ENCODE results near the gene GREM1.

GREM1 gene

DNA sequence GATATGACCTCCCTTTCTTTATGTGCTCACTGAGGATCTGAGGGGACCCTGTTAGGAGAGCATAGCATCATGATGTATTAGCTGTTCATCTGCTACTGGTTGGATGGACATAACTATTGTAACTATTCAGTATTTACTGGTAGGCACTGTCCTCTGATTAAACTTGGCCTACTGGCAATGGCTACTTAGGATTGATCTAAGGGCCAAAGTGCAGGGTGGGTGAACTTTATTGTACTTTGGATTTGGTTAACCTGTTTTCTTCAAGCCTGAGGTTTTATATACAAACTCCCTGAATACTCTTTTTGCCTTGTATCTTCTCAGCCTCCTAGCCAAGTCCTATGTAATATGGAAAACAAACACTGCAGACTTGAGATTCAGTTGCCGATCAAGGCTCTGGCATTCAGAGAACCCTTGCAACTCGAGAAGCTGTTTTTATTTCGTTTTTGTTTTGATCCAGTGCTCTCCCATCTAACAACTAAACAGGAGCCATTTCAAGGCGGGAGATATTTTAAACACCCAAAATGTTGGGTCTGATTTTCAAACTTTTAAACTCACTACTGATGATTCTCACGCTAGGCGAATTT, 14.9 kb downstream of the GREM1 start:
- no peak for DNase-seq

DNA sequence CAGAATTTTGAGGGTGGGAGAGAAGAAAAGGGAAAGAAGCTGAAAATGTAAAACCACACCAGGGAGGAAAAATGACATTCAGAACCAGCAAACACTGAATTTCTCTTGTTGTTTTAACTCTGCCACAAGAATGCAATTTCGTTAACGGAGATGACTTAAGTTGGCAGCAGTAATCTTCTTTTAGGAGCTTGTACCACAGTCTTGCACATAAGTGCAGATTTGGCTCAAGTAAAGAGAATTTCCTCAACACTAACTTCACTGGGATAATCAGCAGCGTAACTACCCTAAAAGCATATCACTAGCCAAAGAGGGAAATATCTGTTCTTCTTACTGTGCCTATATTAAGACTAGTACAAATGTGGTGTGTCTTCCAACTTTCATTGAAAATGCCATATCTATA, 15.5 kb downstream of the GREM1 start:
- no peak for DNase-seq

DNA sequence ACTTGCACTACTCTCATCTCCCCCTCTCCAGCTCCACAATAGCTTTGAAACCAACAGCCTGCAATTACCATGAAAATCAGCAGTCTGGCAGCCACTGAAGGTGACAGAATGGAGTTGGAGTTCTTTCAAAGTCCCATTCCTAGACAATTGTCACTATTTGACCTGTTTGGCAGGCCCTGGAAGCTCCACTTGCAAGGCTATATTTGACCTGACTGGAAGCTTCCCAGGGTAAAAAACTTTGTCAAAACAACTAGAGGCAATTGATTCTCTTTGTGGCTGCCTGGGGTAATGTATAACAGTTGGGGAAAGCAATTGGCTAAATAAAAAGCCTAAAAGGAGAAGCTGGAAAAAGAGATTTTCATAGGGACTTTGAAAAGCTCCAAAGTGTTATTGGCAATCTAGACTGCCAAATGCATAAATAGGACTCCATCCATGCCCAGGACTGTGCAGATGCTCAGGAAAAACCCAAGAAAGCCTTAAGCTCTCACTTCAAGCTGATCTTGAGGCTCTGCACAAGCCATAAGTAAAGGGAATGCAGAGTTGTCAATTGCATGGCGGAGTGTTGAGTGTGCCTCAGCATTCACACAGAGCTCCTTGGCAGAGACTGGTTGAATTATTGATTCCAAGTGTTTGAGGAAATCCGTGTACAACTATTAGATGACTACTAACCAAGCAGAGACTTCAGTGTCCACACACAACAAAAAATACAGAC, 18.3 kb downstream of the GREM1 start:
- no peak for DNase-seq

DNA sequence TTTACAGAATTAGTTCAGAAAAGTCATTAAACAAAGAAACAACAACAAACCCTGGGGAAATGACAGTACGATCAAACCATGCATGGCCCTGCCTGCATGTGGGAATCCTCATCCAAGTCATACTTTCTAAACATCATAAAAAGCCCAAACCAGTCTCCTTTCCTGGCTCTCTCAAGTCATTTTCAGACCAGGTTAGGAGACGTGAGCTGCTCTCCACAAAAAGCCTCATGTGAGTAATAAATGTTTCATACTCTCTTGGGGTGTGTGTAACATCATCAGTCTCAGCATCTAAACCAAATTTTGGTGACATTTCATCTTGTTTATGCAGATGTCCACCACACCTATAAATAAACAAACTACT, 18.9 kb downstream of the GREM1 start:
- no peak for DNase-seq

DNA sequence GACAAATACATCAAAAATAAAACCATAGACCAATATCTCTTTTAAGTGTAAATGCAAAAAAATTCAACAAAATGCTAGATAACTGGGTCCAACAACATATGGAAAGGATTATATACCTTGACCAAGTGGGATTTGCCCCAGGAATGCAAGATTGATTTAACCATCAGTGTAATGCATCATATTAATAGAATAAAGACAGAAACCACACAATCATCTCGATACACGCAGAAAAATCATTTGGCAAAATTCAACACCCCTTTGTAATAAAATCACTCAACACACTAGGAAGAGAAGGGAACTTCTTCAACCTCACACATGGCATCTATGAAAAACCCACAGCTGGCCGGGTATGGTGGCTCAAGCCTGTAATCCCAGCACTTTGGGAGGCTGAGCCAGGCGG, 19.5 kb downstream of the GREM1 start:
- no peak for DNase-seq

DNA sequence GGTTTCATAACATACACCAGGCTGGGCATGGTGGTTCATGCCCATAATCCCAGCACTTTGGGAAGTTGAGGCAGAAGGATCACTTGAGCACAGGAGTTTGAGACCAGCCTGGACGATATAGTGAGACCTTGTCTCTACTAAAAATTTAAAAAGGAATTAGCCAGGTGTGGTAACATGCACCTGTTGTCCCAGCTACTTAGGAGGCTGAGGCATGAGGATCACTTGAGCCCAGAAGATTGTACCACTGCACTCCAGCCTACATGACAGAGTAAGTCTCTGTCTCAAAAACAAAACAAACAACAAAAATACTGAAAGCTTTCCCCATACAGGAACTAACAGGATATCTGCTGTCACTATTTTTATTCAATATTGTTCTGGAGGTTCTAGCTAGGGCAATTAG, 20.9 kb downstream of the GREM1 start:
- DNase-seq: no peak

DNA sequence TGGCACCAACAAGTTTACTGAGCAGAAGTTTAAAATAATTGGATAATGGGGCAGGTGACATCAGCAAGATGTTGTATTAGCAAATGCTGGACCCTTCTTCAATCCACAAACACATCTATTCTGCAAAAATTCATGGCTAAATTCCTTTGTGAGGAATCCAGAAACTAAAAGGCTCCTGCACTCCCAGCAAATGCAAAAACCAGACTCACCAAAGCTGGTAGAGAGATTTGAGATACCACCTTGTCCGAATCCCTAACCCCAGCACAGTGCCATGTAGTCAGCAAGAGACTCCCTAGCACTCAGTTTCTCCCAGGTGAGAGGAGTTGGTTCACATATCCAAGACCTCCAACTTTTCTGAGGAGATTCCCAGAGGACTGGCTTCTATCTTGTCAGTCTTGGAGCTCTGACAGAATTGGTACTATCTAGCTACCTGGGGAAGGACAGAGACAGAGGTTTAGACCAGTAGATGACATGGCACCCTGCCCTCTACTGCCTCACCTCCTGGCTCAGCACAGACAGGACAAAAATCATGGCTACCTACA, 21.8 kb downstream of the GREM1 start:
- no peak for DNase-seq

DNA sequence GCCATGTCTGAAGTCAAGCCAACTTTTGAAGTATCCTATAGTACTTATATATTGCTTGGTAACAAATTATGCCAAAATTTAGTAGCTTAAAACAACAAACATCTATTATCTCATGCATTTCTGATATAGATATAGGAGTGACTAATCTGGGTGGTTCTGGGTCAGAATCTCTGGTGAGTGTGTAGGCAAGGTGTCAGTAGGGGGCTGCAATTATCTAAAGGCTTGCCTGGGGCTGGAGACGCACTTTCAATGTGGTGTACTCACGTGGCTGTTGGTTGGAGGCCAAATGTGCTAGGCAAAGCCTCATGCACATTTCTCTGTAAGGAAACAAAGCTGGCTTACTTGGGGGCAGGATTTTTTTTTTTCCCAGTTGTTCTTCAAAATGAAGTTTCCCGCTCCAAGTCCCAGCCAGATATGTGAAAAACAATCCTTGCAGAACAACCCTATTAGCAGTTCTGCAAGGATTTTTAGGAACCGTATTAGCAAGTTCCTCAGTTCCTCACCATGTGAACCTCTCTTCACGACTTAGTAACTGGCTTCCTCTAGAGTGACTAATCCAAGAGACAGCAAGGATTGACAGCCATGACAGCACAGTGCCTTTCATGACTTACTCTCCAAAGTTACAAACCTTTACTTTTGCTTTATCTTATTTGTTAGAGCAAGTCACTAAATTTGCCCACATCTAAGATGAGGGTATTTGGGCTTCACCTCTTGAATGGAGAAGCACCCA, 25.8 kb downstream of the GREM1 start:
- DNase-seq: no peak

DNA sequence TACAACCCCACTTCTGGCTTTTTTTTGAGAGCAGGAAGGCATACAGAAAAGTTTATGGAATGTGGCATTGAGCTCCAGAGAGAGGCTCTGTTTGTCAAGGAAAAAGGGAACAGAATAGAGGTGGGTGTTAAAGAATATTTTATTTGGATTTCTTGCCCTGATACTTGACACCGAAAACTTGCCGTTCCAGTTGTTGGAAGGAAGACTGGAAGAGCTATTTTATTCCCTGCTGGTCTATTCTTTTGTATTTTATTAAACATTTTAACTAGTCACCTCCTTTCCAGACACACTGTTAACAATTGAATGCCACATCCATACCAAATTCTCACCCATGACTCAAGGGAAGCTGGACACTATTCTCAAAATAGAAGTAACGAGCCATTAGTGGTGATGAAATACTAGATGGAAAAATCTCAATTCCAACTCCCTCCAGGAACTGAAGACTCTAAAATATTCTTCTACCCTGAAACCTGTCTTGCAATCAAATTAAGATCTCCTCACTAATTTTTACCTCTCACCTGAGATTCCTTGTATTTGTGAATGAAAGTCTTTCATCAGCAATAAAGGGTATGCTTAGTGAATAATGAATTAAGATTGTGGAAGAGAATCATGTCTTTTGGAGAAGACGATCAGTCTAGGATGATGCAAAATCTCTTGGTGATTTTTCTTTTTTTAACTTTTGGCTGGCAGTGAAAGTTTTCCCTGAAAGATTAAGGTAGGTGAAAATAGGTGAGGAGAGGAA, 28.5 kb downstream of the GREM1 start:
- no peak for DNase-seq

DNA sequence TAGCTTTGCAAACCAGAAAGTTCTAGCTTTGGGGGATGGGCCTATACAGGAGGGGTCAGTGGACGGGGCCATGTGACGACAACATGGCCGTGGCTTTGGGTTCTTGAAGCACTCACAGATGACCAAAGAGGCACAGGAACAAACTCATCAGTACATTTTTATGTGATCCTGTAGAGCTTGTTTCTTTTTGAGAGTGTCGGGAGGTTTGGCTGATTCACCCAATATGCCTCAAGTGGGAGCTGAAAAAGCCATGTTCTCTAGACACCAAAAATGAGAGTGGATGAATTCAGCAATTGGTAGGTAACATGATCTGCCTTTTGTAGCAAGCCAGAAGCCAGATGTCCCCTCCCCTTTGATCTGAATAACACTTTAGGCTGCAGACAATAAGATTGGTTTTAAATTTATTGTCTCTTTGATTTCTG, 30.1 kb downstream of the GREM1 start:
- DNase-seq: no peak

DNA sequence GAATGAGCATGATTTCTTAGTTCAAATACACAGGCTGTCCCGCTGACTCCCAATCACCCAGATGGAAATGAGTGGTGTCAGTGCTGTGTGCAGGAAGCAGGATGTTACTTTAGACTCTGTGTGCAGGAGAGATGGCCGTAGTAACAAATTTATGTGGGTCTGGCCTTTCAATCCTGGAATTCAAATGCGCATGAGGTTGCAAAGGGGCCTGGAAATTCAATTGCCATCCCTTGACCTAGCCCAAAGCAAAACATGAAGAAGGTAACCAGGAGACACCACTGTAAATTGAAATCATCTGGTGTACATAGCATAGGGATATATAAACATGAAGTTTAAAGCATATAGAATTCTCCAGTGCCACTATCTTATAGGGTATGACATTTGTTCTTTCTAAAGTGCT, 33.2 kb downstream of the GREM1 start:
- no peak for DNase-seq

DNA sequence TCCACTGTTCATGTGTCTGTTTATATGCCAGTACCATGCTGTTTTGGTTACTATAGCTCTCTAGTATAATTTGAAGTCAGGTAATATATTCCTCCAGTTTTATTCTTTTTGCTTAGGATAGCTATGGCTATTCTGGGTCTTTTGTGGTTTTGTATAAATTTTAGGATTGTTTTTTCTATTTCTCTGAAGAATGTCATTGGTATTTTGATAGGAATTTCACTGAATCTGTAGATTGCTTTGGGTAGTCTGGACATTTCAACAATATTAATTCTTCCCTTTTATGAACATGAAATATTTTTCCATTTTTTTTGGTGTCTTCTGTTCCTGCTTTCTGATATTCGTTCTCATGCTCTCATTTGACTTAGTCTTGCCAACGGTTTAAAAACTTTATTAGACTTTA, 39.6 kb downstream of the GREM1 start:
- no peak for DNase-seq

DNA sequence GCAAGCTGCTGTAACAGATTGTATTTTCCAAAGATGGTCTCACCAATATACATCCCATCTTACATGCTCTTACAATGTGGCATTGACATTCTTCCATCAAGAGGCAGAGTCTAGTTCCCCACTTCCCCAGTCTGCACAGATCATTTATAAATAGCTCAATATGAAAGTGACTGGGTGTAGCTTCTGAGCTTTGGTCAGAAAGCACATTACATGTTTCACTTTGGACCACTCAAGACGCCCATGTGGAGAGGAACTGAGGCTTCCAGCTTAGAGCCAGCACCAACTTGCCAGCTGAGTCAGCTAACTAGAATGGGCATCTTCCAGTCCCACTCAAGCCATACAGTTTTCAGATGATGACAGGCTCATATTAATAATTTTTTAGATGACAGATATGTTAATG, 45.5 kb downstream of the GREM1 start:
- DNase-seq: no peak

DNA sequence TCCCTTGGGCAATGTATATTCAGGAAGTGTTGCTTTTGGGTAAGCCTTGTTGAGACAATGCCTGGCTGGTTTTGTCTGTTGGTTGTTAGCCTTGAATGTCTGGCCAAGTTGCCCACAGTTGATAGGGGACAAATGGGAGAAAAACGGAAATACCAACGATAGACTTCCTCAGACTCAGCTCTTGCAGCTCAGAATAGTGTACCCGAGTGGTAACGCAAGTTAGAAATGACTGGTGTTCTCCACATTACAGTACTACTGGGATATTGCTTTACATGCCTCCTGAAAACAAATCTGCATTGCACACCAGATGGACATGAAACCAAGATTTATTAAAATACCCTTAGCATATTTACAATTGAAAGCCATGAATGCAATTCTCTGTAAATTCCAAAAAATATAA, 47.4 kb downstream of the GREM1 start:
- no peak for DNase-seq

DNA sequence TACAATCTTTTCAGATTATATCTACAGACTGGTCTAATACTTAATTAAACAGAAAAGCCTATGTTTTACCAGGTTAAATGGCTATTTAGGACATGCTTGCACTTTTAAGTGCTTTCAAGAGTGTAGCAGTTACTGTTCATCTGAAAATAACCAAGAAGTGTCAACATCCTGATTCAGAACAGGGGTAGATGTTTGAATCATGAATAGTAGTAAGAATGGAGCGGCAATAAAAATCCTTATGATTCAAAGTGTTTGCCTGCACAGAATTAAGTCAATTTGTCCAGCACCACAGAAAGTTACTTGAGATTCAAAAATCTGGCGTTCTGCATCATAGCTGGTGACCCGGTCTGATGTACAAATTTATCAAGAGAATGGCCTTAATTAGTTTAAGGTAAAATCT, 48.3 kb downstream of the GREM1 start:
- DNase-seq: no peak

DNA sequence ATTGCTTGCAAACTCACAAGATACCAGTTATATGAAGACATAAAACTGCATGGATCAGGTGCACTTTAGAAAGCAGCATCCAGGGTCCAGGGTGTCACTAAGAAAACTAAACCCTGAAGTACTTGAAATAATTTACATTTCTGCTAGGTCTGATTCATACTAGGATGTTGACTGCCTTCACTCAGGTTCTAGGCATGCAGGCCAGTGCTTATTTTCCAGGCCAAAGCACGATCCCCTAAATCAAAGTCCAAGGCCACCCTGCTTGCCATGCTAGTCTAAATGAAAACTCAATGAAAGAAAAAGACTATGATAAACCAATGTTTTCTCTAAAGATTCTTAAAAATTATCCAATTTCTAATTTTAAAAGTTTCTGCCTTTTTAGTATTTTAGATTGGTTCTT, 49.4 kb downstream of the GREM1 start:
- no peak for DNase-seq

DNA sequence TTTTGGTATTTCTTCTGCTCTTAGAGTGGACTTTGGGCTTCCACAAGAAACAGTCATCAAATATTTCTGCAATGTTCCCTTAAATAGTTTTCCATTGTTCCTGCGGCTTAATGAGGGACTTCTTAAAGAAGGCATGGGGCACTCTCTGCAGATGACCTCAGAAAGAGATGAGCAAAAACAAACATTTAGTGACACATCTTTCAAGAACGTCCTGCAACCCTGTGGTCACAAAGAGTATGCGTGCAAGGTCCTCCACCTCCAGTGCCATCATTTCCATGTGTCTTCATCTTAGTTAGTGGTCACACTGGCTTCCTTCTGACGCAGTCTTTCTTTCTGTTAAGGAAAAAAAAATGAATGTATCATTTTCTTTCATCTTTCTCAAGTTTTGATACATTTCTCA, 56.2 kb downstream of the GREM1 start:
- DNase-seq: no peak

DNA sequence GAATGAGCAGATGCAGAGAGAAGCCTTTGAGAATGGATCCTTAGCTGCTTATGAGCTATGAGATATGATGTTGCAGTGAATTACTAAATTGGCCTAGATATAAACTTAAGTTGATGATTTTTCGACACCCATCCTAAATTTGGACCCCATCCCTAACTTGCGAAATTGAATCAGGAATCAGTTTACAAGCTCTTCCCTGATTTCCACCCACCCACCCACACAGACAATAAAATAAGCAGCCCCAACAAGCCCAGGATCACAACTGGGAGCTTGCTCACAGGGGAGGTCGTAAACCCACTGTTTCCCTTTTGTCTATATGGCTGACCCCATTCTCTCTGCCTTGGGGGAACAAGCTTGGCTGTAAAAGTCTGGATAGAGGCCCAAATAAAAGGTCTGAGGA, 57.3 kb downstream of the GREM1 start:
- no peak for DNase-seq

DNA sequence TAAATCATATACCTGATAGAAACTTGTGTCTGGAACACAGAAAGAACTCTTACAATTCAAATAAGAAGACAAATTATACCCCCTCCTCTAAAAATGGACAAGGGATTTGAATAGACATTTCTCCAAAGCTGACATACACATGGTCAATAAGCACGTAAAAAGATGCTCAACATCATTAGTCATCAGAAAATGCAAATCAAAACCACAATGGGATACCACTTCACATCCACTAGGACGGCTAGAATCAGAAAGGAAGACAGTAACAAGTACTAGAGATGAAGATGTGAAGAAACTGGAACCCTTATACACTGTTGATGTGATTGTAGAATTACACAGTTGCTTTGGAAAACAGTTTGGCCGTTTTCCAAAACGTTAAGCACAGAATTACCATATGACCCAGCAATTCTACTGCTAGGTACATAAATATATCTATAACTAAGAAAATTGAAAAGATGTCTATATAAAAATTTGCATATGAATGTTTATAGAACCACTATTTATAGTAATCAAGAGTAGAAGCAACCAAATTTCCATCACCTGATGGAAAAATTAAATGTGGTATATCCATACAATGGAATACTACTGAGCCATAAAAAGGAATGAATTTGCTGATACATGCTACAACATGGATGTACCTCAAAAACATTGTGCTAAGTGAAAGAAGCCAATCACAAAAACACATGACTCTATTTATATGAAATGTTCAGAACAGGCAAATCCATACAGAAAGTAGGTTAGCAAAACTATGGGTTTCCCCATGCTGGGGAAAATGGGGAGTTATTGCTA, 60.8 kb downstream of the GREM1 start:
- no peak for DNase-seq

DNA sequence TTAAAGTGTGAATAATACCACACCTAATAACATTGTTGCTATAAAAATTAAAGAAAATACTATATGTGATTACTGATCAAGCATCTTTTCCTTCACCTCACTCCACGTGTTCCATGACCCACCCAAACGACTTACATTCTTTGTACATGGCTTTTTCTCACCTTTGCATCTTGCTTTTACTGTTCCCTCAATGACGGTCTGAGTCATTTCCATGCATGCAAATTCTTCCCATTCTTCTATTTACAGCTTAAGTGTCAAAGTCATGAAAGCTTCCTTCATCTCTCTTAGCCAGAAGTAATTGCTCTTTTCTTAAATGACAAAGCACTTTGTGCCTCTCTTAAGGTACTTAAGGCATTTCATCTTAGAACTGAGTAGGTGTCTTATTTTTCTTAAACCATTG, 64.0 kb downstream of the GREM1 start:
- DNase-seq: no peak

DNA sequence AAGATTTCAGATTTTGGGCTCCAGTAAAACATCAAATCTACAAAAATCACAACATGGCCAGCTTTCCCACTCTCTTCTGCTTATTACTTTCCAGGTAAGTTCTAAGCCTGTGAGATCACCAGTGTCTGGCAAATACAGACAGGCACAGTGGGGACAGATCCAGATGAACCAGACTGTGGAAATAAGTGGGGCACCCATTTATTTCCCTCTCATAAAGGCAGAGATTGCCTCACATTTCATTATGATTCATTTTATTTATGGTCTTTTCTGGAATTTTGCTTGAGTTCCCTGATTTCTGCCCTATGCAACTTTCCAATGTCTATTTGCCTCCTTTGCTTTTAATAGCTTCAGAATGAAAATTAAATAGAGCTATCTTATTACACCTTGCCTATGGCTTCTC, 66.8 kb downstream of the GREM1 start:
- DNase-seq: no peak

DNA sequence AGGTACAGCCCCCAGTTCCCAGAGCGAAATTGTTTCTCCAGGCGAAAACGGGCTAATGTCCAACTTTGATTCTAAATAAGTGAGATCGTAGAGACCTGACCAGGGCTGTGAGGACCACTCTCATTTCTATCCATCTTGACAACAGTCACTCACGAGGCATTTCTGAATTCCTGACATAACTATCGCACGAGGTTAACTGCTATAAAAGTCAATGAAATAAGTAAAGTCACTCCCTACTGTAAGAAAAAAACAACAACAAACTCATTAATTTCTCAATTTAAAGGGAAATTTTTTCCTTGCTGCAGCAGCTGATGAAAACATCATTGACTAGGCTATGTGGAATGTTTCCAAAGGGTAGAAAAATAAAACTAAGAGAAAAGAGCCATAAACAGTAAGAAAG, 69.1 kb downstream of the GREM1 start:
- DNase-seq: no peak

DNA sequence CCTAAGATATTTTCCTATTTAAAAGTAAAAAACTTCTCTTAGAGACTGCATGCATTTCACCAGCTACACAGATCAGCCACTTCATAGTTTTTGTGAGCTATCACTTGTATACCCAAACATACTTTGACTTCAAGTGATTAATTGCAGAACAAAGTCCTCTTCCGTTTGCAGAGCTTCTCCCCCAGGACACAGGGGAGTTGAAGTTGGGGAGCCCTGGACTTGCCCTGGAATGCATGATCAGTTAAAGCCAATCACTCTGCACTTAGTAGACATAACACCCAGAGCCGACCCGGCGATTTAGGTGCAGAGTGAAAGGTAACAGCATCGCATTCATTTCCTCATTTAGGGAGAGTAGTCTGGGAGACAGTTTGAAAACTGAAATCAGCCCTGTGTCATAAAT, 70.1 kb downstream of the GREM1 start:
- no peak for DNase-seq

Data from 8988T (cell line).